HuH-7 (cell line): Measurements from ENCODE around the gene DPH6.
"Not testable (repeated sequence)": the region's sequence is repeated elsewhere in the genome, so short reads cannot be mapped to it uniquely, and the experiment has no call there.

Experiments used
- DNase-seq: peaks from one replicate; pipeline ENCODE4 v3.0.0; 2011; ENCODE audit warnings: low spot score

The DPH6 gene

DNA sequence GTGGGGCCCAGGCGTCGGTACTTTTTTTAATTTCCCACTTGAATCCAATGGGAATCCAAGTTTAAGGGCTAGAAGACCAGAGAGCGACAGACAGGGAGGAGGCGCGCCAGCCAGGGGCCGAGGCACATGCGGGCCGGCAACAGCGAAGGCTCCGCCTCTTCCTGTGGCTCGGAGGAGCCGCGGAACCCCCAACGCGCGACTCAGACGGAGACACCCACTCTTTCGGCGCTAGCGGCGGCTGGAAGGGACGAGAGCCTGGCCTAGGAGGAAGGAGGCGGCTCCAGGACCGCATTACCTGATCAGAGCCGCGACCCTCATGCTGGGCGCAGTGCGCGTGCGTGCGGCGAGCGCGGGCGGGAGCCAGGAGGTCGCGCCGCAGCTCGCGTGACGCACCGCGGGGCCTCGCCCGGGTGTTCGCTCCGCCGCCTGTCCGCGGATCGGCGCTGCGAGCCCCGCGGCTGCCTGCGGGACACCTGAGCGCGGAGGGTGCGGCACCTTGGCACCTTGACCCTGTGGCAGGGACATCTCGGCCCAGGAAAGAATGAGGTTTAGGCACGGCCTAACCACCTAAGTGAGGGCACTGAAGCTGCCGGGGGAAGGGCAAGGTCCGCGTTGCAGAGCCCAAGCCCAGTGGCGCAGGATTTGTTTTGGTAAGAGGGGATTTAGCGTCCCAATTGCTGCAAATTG is at the start of gene DPH6:
DPH6 (minus strand) TSS at position 342 of the 687 bp plus-strand sequence; CDS start at position 318, 24 bp downstream.
- DNase-seq = peak; percentile 45

DNA sequence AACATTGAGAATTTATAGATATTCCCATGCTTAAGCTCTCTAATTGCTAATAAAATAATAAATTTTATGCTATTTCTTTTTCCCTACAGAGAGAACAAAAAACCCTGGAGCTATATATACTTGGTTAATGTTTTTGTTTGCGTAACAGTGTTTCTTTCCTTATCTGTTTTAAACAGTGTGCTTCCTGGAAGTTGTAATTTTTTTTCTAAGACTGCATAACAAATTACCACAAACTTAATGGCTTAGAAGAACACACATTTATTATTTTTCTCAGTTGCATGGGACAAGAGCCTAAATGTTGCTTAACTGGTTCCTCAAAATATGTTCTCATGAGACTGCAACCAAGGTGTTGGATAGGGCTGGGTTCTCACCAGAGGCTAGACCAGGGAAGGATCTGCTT is 49.7 kb upstream of the DPH6 start:
- DNase-seq = no peak

- DNase-seq = not testable (repeated sequence)
These were observed 46.0 kb upstream of the DPH6 start for GRCh38 chr15:35591987-35592386.

GRCh38 chr15:35583863-35584528 is 38.0 kb upstream of the DPH6 start:
- no peak for DNase-seq

DNA sequence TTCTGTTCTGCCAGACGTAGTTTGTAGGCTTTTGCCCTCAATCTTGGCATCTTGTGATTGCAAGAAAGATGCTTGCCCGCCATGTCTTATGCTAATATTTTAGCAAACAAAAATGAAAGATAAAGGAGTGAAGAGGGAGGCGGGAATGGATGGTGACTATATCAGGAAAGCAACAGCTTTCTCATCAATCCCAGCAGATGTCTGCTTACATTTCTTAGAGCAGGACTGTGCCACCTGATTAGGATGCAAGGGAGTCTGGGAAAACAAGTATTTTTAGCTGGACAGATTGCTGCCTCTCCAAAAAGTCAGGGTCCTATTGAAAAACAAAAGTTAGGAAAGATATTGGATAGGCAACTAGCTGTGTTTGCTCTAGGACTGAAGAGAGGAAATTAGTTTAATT is 34.6 kb upstream of the DPH6 start:
- DNase-seq = no peak

- DNase-seq = no peak
These were observed 21.4 kb upstream of the DPH6 start for GRCh38 chr15:35567392-35567791.

DNA sequence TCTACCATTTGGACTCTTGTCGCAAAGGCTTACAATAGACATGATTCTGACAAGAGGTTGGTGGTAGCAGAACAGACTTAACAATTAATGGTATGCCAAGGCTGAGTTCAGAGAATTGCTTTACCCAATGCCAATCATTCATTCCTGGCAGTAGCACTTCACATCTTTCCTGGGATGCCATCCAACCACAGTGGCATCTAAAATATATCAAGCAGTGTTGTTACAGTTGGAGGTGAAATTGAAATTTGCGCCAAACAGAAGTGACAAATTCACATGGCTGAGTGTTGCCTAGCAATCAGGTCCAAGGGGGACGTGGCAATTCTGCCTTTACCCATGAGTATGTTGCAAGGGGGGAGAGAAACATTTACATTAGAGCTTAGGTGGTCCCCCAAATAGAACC is 21.0 kb upstream of the DPH6 start:
- no peak for DNase-seq

- no peak for DNase-seq
These were observed 19.9 kb upstream of the DPH6 start for GRCh38 chr15:35565901-35566300.

DNA sequence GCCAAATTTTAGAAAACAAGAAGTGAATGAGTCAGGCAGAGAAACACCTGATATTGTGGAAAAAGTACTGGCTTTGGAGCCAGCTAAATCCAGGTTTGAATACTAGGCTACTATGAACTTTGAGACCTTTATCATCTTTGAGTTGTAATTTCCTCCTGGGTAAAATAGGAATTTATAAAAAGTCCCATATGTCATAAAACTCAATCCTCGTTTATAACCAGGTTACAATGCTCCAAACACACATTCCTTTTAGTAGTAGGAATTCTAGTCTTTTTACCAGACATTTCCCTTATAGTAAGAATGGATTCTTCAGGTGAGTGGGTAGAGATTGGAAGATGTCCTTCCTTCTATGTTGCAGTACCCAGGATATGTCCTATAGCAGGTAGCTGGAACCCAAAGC is 16.7 kb upstream of the DPH6 start:
- DNase-seq = no peak

DNA sequence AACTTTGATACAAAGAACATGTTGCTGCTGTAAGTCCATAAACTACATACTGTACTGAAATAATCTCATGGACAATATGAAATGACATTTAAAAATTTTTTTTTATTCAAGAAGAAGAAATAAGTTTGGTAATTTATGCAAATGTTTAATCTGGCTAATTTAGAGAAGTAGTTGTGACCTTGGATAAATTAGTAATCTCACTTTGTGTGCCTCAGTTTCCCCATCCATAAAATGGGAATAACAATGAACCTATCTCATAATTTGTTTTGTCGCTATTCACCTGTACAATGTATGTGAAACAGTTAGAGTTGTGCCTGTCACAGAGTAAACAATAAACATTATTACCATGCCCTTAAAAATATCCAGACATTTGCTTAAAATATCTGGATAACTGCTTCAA is 15.3 kb upstream of the DPH6 start:
- DNase-seq = no peak

DNA sequence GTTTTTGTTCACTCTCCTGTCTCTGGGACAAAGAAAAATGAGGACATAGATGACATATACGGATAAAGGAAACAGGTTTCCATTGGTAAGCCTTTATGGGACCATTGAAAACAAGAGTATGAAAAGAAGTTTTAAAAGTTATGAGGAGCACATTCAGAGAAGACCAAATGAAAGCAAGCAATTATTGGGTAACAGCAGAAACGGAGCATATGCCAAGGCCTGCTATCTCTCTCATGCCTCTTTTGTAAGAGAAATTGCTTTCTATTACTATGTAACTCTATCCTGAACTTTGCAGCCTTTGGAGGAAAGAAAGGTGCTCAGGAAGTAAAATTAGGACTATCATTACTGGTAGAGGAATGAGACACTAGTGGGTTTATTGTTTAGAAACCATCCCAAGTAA is 14.9 kb upstream of the DPH6 start:
- no peak for DNase-seq

- DNase-seq = no peak
These were observed 14.3 kb upstream of the DPH6 start for GRCh38 chr15:35560258-35560657.

- no peak for DNase-seq
These were observed 13.7 kb upstream of the DPH6 start for GRCh38 chr15:35559683-35560082.

DNA sequence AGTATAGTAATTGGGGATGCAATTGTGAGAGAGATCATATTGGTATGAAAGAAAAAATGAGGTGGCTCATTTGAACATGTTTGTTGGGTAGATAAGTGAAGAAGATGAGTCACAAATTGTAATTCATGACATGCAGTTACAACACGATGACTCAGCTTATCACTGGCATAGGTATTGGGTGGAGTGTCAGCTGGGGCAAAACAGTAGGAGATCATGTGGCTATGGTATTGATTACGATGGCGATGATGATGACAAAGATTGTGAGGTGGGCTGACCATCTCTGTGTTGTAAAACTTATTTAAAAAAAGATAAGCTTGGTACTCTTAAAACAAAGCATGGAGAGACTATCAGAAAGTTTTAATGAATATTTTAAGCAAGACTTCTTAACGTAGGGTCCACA is 11.6 kb upstream of the DPH6 start:
- no peak for DNase-seq

GRCh38 chr15:35557012-35557411 is 11.0 kb upstream of the DPH6 start:
- no peak for DNase-seq

- DNase-seq = no peak
These were observed 9.3 kb upstream of the DPH6 start for GRCh38 chr15:35555244-35555643.

DNA sequence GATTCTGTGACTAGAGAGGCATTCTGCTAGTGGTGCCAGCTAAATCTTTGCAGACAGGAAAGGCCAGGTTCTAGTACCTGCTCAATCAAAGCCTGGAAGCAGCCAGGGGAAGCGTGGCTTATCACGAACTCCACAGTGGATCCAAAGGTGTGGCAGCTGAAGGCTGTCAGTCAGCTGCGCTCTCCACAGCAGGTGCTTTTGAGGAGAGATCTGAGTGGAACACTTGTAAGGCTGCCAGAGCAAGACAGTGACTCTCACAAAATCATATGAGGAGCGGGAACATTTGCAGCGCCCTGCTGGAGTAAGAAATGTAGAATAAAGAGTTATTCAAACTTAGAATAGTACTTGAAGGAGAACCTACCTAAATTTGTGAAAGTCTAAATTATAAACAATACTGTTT is 5.0 kb upstream of the DPH6 start:
- DNase-seq = no peak

DNA sequence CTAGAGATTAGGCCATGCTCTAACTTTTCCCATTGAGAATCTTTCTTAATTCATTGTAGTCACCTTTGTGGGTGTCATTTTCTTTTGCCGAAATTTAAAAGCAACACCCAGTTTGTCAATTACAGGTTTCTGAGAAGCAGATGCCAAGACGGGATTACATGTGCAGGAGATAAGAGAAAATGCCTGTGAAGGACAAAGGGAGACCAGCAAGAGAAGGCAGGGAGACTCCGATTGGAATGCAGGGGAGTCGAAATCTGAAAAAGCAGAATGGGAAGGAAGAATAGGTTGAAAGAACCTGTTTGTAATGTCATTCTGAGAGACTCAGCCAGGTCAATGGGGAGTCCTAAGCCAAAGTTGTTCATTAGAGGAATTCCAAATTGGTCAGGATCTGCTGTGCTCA is 3.6 kb upstream of the DPH6 start:
- no peak for DNase-seq

GRCh38 chr15:35548435-35548834 is 2.5 kb upstream of the DPH6 start:
- no peak for DNase-seq

GRCh38 chr15:35547775-35548364 is 1.9 kb upstream of the DPH6 start:
- DNase-seq = no peak

GRCh38 chr15:35546511-35547381 is 781 bp upstream of the DPH6 start:
- DNase-seq = peak; percentile 5

DNA sequence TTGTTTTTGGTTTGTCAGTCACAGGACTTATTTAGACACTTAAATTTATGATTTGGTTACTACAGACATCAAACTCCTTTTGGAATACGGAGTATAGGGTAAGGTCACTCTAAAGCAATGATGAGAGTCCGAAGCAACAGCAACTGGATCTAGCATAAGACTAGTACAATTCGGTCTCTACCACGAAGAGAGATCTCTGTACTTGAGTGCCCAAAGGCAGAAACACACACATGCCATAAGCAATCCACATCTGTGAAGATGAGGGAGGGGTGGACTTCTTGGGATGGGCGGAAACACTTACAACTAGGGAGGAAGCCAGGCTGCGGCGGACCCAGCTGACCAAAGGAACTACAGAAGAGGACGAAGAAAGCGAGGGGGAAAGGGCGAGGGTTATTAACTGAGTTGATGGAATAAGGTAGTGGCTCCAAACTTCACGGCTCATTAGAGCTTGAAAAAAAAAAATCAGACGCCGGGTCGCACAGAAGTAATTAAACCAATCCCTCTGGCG is 595 bp downstream of the DPH6 start:
- DNase-seq = peak; percentile 14
